GM19467 (cell line): Measurements from ENCODE around the gene KCNH6.
A peak's percentile ranks its signal among the peaks of the same experiment; 100 is the strongest.

Experiments used
- ATAC-seq: cut with Tn5 transposase; IDR thresholded peaks from one replicate; pipeline ENCODE4 v1.9.1; 2021; ENCODE audit warnings: mild to moderate bottlenecking, moderate library complexity; ENCODE audit not compliant: unreplicated experiment

The KCNH6 gene, protein sequence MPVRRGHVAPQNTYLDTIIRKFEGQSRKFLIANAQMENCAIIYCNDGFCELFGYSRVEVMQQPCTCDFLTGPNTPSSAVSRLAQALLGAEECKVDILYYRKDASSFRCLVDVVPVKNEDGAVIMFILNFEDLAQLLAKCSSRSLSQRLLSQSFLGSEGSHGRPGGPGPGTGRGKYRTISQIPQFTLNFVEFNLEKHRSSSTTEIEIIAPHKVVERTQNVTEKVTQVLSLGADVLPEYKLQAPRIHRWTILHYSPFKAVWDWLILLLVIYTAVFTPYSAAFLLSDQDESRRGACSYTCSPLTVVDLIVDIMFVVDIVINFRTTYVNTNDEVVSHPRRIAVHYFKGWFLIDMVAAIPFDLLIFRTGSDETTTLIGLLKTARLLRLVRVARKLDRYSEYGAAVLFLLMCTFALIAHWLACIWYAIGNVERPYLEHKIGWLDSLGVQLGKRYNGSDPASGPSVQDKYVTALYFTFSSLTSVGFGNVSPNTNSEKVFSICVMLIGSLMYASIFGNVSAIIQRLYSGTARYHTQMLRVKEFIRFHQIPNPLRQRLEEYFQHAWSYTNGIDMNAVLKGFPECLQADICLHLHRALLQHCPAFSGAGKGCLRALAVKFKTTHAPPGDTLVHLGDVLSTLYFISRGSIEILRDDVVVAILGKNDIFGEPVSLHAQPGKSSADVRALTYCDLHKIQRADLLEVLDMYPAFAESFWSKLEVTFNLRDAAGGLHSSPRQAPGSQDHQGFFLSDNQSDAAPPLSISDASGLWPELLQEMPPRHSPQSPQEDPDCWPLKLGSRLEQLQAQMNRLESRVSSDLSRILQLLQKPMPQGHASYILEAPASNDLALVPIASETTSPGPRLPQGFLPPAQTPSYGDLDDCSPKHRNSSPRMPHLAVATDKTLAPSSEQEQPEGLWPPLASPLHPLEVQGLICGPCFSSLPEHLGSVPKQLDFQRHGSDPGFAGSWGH

DNA sequence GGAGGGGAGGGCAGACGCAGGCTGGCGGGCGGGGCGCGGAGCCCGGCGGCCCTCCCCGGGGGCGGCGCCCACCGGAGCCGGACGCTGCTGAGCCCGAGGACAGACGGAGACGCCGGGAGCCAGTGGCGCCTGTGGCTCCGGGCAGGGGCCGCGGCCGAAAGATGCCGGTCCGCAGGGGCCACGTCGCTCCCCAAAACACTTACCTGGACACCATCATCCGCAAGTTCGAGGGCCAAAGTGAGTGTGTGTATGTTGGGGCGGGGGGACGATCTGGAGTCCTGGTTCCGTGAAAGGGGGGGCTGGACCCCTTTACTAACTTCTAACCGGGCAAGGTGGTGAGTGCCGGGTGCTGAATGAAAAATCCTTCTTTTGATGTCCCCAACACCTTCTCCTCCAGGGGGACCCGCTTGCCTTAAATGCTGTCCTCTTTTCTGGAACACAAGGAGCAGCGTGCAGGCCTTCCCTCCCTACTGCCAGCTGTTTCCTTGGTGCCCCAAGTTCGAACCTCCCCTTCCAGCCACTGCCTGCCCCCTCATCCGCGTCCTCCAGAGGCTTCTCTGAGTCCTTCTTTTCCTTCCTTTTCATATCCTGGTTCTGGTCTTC lies at the start of gene KCNH6:
Gene KCNH6, plus strand, starts transcription at position 106 of the 603 bp plus-strand sequence. Its CDS starts 56 bp downstream, at position 162.
- no peak for ATAC-seq

DNA sequence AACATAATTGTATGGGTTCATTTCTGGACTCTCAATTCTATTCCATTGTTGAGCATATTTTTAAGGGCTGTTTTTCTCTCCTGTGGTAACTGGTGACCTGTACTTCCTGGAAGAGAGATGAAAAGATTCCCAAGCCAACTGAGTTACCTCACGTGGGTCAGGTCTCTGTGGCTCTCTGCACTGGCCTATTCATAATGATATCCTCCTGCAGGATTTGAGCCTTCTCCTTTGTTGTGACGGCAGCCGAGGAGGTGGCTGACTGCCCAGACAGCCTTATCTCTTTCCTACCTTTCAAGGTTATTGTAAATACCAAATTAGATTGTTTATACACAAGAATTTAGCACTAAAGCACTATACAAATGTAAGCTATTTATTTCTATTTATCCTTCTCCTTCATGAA lies 49.0 kb upstream of the KCNH6 start:
- no peak for ATAC-seq

DNA sequence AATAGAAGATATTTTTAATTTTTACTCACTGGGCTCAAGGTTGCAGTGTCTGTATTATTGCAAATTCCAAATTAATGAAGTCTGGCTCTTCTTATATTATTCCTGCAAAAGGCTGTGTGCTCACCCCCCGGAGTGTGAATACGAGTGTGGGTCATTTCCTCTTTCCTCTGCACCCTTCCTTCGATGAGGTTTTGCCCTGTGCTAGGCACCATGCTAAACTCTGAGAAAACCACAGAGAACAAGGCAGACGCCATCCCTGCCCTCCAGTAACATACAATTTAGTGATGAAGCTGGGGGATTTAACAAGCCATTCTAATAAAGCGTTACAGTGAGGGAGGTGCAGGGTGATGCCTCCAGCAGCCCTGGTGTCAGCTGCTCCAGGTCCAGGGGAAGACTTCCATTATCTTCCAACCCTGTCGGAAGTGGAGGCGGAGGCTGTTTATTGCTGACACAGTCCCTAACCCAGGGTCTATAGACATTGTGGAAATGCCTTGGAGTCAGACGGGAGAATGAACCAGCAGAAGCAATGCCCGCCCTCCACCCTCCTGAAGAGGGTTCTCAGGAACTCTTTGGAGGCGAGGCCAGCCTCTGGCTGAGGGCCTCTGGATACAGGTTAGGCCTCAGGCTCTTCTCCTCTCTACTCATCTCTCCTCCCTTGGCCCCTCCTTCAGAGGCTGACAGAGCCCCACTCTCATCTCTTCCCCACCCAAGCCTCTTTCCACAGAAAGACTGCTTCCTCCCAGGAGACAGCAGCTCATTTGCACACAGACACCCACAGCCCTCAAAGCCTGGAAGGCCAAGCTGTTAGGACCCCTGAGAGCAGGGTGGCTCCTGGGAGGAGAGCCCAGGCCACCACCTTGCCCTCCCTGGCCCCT lies 48.3 kb upstream of the KCNH6 start:
- no peak for ATAC-seq

DNA sequence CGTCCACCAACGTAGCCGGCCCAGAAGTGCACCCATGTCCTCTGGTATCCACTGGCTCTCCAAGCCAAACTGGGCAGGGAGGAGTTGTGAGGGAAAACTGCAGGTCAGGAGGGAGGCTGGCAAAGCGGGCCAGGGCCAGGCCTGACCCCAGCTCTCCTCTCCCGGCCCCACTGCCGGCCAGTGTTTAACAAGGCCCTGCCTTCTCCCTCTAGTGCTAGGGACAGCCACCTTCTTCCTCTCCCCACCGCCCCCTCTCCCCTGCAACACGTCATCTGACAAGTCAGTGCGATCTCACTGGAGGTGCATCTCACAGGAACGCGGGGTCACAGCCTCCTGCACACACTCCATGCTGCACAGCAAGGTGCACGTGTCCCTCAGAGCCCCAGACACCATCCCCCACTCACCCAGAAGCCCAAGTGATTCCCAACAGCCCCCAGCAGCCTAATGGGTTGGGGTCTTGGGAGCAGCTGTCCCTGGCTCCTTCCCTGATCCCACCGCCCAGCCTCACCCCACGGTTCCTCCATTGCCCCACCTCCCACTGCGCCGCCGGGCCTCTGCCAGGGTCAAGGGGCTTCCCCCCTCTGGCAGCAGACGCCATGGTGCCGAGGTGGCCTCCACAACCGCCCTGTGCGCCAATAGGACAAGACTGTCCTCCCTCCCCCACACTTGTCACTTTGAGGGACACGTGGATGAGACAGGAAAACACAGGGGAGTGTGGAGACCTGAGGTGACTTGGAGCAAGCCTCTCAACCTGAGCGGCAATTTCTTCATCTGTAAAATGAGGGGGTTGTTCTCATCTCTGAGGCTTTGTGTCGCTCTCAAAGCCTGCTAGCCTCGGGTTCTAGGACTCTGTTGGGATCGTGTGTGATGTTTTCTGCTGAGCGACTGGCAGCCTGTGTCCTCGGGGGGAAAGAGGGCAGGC lies 47.4 kb upstream of the KCNH6 start:
- no peak for ATAC-seq

DNA sequence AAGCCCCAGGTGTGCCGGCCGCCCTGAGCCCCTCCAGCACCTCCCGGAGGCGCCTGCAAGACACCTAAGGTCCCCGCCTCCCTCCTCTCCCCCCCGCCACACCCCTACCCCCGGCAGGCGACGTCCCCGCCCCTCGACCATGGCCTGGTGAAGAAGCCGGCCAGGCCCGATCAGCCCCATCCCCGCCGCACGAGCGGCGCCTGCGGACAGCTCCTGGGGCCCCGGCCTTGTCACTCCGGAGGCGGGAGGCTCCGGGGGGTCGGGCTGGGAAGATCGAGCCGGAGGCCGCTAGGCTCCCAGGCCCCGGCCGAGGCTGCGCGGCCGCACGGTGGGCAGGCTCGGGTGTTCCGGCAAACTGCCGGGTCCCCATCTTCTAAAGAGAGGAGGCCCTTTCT lies 46.7 kb upstream of the KCNH6 start:
- ATAC-seq, result no peak

DNA sequence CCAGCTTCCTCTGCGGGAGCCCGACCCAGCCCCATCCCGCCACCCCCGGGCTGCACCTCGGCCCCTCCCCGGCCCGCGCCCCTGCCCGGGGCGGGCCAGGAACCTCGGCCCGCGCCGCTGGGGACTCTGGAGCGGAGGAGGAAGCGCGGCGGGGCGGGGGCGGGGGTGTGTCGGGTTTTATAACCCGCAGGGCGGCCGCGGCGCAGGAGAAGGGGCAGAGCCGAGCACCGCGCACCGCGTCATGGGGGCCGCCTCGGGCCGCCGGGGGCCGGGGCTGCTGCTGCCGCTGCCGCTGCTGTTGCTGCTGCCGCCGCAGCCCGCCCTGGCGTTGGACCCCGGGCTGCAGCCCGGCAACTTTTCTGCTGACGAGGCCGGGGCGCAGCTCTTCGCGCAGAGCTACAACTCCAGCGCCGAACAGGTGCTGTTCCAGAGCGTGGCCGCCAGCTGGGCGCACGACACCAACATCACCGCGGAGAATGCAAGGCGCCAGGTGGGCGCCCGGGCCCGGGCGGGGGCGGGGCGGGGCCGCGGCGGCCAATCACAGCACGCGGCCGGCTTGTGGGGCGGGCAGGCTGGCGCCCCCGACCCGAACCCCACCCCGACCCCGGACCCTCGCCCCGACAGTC lies 46.2 kb upstream of the KCNH6 start, which contains the start of gene ACE:
Gene ACE, plus strand, starts transcription at position 208 of the 626 bp plus-strand sequence. Its CDS starts 34 bp downstream, at position 242.
- no peak for ATAC-seq

DNA sequence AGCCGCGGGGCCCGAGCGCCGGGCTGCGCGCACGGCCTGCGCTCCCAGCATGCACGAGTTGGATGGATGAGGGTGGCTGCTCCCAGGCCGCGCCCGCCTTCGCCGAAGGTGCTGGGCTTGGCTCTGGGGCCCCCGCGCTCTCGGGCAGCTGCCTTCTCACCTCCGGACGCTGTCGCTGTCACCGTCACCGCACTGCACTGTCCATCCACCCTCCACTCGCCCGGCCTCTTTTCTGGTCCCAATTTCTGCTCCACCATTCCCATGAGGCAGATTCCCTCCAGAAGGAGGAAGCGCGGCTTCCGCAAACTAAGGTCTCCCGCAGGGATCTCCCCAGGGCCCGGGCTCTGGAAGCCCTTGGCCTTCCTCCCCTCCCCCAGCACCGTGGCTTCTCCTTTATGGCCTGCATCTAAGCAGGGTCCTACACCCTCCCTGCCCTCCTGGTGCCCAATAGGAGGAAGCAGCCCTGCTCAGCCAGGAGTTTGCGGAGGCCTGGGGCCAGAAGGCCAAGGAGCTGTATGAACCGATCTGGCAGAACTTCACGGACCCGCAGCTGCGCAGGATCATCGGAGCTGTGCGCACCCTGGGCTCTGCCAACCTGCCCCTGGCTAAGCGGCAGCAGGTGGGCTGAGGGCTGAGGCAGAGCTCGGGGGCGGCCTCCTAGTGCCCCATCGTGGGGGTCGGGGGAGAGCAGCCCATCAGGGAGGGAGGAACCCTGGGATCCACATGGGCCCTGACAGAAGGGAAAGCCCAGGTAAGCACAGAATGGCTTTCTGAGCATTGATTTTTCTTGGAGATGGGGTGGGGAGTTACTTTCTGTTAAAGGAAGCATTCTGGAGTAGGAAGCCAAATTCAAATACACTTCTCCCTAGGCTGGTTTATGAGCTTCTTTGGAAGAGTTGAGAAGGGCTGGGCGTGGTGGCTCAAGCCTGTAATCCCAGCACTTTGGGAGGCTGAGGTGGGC lies 45.4 kb upstream of the KCNH6 start:
- ATAC-seq, result no peak

DNA sequence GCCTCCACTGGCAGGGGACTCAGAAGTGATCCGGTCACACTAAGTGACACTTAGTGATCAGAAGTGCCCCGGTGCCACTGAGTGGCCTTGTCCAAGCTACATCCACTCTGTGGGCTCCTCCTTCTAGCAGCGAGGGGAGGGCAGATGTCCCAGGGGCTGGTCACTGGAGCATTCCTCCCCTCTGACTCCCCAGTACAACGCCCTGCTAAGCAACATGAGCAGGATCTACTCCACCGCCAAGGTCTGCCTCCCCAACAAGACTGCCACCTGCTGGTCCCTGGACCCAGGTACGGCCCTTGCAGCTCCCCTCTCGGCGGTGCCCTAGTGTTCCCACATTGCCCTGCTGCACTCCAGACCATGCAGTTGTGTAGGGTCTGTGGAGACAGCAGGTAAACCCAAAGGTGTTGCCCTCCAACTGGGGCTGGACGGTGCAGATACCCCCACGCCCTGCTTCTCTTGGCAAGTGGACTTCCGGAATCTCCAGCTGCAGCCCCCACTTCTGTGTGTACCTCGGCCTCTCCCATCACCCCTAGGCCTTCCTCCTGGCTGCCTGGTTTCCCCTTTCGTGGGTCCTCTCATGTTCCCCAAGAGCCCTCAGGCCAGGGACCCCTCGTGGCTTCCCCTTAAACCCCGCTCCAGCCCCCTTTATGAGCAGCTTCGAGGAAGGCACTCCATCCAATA lies 44.2 kb upstream of the KCNH6 start:
- peak; percentile 56 for ATAC-seq

DNA sequence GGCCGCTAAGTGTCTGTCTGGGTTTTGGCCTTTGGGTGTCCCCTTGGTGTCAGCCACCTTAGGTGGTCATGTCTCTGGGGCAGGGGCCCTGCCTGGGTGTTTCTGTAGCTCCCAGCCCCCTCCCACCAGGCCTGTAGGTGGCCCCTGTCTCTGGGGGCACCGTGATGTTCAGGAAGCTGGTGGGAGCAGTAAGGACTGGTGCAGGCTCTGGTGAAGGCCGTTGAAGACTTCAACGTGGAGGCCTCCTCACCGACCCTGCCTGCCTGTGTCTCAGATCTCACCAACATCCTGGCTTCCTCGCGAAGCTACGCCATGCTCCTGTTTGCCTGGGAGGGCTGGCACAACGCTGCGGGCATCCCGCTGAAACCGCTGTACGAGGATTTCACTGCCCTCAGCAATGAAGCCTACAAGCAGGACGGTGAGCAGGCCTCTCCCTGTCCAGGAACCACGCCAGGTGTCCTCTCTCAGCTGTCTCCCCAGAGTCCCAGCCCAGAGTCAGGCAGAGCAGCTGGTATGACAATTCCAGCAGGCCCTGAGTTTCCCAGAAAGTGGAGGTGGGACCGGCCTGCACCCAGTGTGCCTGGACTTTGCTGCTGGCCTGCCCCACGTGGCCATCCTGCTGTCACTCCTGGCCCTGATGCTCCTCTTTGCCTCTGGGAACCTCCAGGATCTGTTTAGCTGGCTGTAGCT lies 43.5 kb upstream of the KCNH6 start:
- ATAC-seq, result no peak

DNA sequence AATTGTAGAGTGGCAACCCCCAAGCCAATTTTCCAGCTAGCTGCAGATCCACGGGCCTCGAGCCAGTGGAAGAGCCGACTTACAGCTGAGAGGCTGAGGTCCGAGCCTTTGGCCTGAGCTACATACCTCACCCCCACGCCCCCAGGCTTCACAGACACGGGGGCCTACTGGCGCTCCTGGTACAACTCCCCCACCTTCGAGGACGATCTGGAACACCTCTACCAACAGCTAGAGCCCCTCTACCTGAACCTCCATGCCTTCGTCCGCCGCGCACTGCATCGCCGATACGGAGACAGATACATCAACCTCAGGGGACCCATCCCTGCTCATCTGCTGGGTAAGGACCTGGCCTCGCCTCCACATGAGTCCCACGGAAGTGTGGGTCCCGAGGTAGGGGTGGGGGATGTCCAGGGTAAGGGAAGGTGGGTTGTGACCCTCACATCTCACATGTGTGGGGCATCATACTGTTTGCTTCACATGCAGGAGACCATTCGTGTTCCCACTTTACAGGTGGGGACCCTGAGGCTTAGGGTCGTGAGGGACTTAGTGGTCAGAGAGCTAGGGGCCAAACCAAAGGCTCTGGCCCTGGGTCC lies 42.9 kb upstream of the KCNH6 start:
- no peak for ATAC-seq

DNA sequence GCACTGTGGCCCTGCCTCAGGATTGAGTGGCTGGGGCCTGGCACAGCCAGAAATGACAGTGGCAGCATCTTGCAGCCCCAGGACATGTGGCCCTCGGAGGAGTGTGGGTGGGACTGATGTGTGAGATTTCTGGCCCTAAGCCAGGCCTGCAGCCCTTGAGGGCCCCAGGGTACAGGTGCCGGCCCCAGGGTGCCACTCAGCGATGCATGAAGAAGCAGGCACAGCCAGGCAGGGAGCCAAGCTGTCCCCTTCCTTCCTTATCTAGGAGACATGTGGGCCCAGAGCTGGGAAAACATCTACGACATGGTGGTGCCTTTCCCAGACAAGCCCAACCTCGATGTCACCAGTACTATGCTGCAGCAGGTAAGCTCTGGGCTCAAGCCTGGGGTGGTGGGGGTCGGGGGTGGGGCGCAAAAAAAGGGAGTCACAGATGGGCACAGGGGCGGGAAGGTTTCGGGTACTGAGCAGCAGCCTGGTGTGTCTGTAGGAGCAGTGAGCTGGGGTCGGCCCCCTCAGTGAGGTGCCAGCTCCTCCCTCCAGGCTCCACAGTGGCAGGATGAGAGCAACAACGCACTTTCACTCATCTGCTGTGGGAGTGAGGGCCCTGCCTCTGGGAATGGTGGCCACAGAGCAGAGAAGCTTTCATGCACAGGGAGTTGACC lies 42.2 kb upstream of the KCNH6 start:
- ATAC-seq, result no peak

DNA sequence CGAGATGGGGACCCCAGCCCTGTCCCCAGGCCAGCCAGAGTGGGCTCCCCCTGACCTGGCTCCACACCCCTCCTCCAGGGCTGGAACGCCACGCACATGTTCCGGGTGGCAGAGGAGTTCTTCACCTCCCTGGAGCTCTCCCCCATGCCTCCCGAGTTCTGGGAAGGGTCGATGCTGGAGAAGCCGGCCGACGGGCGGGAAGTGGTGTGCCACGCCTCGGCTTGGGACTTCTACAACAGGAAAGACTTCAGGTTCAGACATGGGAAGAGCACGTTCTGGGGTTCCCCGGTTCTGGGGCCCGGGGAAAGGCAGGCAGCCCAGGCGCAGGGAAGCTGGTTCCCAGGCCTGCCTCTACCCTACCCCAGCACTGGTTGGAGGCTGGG lies 41.7 kb upstream of the KCNH6 start:
- no peak for ATAC-seq

DNA sequence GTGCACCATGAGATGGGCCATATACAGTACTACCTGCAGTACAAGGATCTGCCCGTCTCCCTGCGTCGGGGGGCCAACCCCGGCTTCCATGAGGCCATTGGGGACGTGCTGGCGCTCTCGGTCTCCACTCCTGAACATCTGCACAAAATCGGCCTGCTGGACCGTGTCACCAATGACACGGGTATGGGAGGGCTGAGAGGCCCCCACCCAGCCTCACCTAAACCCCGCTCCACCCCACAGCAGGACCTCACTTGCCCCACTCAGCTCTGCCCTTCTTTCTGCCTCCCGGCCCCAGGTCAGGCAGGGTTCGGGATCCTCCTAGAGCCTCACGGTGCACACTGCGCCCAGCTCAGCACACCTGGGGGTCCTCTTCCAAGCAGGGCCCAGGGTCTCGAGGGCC lies 40.6 kb upstream of the KCNH6 start:
- ATAC-seq, result no peak

DNA sequence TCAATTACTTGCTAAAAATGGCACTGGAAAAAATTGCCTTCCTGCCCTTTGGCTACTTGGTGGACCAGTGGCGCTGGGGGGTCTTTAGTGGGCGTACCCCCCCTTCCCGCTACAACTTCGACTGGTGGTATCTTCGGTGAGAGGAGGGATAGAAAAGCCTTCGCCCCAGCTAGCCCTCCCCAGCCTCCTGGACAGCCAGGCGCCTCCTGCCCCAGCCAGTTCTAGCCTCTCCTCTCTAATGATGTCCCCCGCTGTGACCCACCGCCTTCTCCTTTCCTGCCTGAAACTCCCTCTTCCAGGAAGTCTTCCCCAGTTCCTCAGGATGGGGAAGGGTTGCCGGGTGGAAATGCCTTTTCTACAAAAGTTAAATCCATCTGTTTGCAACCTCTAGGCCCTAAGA lies 40.1 kb upstream of the KCNH6 start:
- ATAC-seq, result no peak

DNA sequence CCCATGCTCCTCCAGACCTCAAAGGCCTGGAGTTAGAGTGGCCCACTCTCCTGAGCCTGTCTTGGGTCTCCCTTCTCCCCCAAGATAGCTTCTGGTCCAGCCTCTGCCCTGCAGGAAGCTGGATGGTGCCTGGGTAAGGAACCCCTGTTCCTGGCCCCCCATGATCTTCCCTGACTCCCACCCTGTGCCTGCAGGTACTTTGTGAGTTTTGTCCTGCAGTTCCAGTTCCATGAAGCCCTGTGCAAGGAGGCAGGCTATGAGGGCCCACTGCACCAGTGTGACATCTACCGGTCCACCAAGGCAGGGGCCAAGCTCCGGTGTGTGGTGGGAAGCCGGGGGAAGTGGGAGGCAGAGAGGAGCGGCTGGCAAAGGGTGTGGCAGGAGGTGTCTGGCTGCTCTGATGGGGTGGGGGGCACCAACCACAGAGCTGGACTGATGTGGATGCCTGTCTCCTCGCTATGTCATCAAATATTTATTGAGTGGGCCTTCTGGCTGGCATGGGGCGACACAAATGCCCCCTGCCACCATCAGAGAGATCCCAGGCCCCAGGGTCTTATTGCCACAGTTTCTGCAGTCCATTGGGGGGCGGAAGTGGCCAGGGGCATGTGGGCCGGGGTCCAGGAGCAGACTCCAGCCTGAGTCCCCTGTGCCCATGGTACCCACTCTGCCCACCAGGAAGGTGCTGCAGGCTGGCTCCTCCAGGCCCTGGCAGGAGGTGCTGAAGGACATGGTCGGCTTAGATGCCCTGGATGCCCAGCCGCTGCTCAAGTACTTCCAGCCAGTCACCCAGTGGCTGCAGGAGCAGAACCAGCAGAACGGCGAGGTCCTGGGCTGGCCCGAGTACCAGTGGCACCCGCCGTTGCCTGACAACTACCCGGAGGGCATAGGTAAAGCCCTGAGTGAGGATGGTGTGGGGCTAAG lies 39.2 kb upstream of the KCNH6 start:
- no peak for ATAC-seq
